TTC549 (cell line): ENCODE results near the gene GPR17.

Experiments
- FAIRE-seq: peaks from 2 replicates; lab custom pipeline; 2012; peaks lifted over from hg19 to GRCh38; lab: Jason Lieb, UNC

Gene GPR17

GRCh38 chr2:127645395-127646291 is at the start of gene GPR17:
GPR17 (plus strand) TSS chr2:127646153; CDS start chr2:127650736, 4,583 bp downstream.
- FAIRE-seq: no peak

DNA sequence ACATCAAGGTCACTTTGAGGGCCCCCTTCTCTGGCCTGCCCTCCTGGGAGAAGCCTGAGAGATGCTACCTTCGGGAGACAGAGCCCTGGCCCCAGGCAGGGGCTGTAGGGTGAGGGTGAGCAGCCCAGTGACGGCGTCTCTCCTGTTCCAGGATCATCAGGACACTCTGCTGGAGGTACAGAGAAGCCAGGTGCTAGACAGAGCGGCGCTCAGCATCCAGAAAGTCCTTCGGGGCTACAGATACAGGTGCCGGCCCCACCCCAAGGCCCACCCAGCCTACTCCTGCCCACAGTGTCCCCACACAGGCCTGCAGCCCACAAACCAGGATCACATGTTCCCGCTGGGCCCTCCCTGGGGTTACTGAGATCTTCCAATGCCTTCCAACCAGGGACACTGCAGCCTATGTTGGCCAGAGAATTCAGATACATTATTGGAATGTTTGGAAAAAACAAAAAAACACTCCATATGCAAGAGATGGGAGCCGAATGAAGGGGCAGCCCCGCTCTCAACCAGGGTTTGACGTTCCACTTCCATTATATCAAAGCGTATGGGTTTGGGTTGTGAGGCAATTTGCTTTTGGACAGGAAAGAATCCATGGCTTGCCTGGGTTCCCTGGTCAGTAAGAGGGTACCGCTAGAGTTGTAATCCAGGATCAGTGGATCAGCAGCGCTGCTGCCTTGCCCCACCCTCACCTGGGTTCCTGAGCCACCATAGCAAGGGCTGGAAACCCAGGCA is 49.5 kb upstream of the GPR17 start:
- no peak for FAIRE-seq

- no peak for FAIRE-seq
Measured at GRCh38 chr2:127597046-127597983, 48.6 kb upstream of the GPR17 start.

- no peak for FAIRE-seq
Measured at GRCh38 chr2:127597984-127598380, 48.0 kb upstream of the GPR17 start.

DNA sequence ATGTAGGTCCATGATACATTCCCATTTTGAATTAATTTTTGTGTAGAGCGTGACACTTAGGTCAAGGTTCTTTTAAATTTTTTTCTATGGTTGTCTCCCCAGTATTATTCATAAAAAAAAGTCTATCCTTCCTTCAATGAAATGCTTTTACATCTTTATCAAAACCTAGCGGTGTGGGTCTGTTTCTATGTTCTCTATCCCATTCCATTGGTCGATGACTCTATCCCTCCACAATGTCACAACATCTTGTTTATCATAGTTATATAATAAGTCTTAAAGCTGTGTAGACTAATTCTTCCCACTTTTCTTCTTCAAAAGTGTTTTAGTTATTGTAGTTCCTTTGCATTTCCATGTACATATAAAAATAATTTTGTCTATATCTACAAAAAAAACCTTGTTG is 47.2 kb upstream of the GPR17 start:
- no peak for FAIRE-seq

DNA sequence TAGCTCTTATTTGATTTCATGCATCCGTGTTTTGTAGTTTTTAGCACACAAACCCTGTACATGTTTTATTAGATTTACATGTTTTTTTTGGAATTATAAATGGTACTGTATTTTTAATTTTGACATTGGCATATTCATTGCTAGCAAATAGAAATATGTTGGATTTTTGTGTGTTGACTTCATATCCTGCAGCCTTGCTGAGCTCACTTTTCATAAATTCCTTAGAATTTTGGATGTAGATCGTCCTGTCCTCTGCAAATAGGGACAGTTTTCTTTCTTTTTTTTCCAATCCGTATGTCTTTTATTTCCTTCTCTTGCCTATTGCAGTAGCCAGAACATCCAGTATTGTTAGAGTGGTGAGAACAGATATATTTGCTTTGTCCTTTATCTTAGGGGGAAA is 46.7 kb upstream of the GPR17 start:
- no peak for FAIRE-seq

GRCh38 chr2:127604986-127605385 is 41.0 kb upstream of the GPR17 start:
- no peak for FAIRE-seq

- no peak for FAIRE-seq
Measured at GRCh38 chr2:127605691-127606263, 40.2 kb upstream of the GPR17 start.

- no peak for FAIRE-seq
Measured at GRCh38 chr2:127606625-127607398, 39.1 kb upstream of the GPR17 start.

- FAIRE-seq: no peak
Measured at GRCh38 chr2:127607399-127607908, 38.5 kb upstream of the GPR17 start.

DNA sequence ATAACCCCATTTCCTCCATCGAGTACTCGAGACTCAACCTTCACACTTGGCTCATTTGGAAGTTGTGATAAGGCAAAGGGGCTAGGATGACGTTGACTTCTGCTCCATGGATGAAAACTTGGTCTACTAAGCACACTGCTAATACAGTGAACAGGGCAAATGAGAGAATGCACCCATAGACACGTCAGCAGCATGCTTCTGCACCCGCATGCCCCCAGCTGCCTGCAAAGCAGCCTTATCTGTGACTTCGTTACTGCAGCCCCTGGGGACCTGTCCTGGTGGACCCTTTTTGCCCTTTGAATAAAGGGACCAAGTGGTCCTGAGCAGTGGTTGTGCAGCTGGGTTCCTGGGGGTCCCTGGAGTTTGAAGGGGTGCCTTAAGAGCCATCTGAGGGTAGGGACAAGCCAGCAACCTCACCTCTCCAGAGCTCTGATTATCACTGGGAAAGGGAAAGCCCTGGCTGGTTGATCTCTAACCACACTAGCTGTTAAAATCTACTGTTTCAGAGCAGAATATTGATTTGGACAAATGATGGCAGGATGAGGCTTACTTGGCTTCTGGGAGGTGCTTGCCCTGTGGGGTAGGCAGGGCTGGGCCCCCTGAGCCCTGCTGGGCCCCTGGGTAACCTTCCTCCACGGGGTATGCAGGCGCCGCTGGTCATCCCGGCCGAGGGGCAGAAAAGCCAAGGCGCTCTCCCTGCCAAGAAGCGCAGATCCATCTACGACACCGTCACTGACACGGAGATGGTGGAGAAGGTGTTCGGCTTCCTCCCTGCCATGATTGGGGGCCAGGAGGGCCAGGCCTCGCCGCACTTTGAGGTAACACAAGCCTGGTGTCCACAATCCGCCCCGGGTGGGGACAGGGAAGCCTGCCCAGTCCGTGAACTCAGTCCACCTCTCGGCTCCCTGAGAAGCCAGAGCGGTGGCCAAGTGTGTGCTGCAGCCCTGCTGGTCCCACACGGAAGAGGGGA is 37.6 kb upstream of the GPR17 start:
- no peak for FAIRE-seq

- FAIRE-seq: no peak
Measured at GRCh38 chr2:127609031-127609751, 36.8 kb upstream of the GPR17 start.

DNA sequence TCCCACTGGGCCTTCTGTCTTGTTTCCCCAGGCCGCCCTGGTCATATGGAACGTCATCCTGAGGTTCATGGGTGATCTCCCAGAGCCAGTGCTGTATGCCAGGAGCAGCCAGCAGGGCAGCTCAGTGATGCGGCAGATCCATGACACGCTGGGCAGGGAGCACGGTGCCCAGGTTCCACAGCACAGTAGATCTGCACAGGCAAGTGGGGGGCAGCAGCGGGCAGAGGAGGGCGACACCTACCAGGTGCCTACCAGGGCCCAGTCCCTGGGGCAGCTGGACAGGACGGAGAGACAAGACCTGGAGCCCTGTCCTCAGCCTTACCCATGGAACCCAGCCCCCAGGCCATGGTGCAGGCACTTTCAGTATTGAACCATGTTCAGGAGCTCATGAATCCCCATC is 36.1 kb upstream of the GPR17 start:
- FAIRE-seq: no peak

- no peak for FAIRE-seq
Measured at GRCh38 chr2:127610561-127610960, 35.4 kb upstream of the GPR17 start.

DNA sequence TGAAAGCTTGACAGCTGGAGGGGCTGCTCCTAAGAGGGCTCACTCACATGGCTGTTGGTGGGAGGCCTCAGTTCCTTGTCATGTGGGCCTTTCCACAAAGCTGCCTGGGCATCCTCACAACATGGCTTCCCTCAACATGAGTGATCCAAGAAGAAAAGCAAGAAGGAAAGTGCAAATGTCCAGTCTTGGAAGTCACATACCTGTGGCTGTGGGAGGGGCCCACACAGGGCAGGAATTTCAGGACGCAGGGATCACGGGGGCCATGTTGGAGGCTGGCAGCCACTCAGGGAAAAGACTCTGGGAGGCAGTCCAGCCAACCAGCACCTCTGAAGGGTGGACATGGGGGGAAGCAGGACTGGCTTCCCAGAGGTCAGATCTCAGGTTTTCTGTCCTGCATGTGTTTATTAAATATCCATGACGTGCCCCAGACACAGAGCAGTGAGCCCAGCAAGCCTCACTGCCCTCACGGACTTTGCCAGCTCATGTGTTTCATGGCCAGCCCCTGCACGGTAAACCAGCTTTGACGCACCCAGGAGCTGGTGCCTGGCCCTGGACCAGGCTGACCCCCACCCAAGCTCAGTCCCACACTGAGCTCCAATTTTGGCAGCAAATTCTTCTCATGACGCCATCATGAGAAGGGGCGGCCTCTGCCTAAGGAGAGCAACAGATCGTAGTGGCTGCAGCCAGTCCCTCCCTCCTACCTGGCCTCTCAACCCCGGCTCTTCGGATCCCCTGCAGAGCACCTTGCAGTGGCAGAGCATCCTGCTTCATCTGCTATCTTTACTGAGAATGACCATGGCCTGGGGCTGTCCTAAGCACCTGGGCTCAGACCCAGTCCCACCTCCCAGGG is 34.7 kb upstream of the GPR17 start:
- FAIRE-seq: no peak

GRCh38 chr2:127612111-127612822 is 33.7 kb upstream of the GPR17 start:
- FAIRE-seq: no peak

DNA sequence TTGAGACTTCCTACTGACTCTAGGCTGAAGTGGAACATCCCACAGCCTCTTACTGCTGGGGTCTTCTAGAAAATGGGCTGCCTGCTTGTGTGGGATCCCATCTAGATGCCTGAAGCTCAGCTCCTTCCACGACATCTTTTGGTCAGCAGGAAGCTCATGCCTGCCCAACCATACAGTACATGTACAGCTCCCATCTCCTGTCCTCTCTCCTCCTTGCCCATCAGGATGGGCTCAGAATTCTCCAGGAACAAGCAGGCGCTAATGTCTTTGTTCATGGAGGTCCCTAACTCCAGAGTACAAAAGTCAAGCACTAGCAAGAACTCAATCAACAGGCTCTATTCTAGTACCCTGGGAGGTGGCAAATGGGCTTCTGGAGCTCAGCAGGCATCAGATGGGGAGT is 31.7 kb upstream of the GPR17 start:
- no peak for FAIRE-seq
